SK-N-MC (cell line): ENCODE data around the gene GYS2.

Experiments used
- EZH2 ChIP-seq: fragments of 200-600 bp; sonication (generic); IDR thresholded peaks from one replicate; pipeline ENCODE4 v1.6.1; 2017; ENCODE audit warnings: antibody characterized with exemption
- FOXP2 ChIP-seq: optimal IDR thresholded peaks from 2 replicates; pipeline ENCODE3; 2011; ENCODE audit warnings: mild to moderate bottlenecking, moderate library complexity; ENCODE audit not compliant: insufficient read depth; ENCODE audit errors: extremely low read length, control extremely low read depth
- POLR2AphosphoS5 ChIP-seq: IDR thresholded peaks from 2 replicates; pipeline ENCODE4 v1.6.1; 2012; ENCODE audit warnings: mild to moderate bottlenecking, low read depth, low read length, borderline replicate concordance

- TF ChIP-seq POLR2AphosphoS5 (no peak), EZH2 (no peak), FOXP2 (no peak)
Measured at GRCh38 chr12:21642707-21643389, 38.2 kb upstream of the GYS2 start.
